K562 (cell line): ENCODE data around the gene STX18. TPM values are rescaled to one million over a fixed set of nuclear protein-coding genes. Genes with fewer than 3 reads are reported as not detected.

Experiments used
- ATAC-seq: fragments of 200-7000 bp; cut with Tn5 transposase; 3 replicates; pipeline ENCODE4 v1.9.1; 2020; ENCODE audit warnings: moderate library complexity
- BruUV-seq: library from RNA; stranded (reverse); fragments of 400-500 nt; replicated peaks from 2 replicates; lab custom pipeline; 2021; lab: Mats Ljungman, UMichigan
- CTCF ChIA-PET: fragments of 300-600 bp; formaldehyde crosslinking; extraction: SDS; loops from one replicate; lab custom pipeline; 2021; ENCODE audit warnings: low intra/inter-chr PET ratio; lab: Yijun Ruan, JAX
- POLR2A ChIA-PET: fragments of 300-600, 350-650 bp; sonication (Branson Sonifier 250); formaldehyde crosslinking; extraction: SDS; loops from one replicate; lab custom pipeline; 2021; ENCODE audit warnings: antibody characterized with exemption, inconsistent platforms; lab: Yijun Ruan, JAX
- DNase-seq, 4 experiments: peaks; one replicate each; pipeline versions ENCODE4 v3.0.0 to v3.0.0-alpha.2; 2011 to 2018; ENCODE audit warnings: low spot score in 3 of 4, mixed read lengths in 3 of 4; ENCODE audit errors: extremely low read depth in 1 of 4
- FAIRE-seq: peaks from 2 replicates; lab custom pipeline; 2011; peaks lifted over from hg19 to GRCh38; lab: Jason Lieb, UNC
- H2AFZ ChIP-seq: 2 replicates; pipeline ENCODE4 v1.6.0; 2011; ENCODE audit warnings: low read depth, low read length, control low read depth, inconsistent platforms
- H3K27ac ChIP-seq: fragments of 200-600 bp; 3 replicates; pipeline ENCODE4 v1.8.0; 2011; ENCODE audit warnings: low read depth, mild to moderate bottlenecking, control low read depth, inconsistent platforms, low read length, moderate library complexity, mixed read lengths; ENCODE audit errors: extremely low read depth
- H3K27me3 ChIP-seq, 2 experiments: fragments of 300-600 bp in 1 of 2; 2 replicates in 1 of 2; 3 replicates in 1 of 2; pipeline versions ENCODE4 v1.6.0 to v1.8.0; 2011; ENCODE audit warnings: inconsistent platforms in 2 of 2, low read length in 2 of 2, mild to moderate bottlenecking in 1 of 2, mixed read lengths in 1 of 2, moderate library complexity in 1 of 2; ENCODE audit not compliant: control insufficient read depth in 2 of 2, insufficient read depth in 2 of 2
- H3K36me3 ChIP-seq: fragments of 300-600 bp; 3 replicates; pipeline ENCODE4 v1.8.0; 2011; ENCODE audit warnings: mild to moderate bottlenecking, low read length, inconsistent platforms; ENCODE audit not compliant: control insufficient read depth, insufficient read depth
- H3K4me1 ChIP-seq, 2 experiments: fragments of 200-600 bp in 1 of 2; replicated peaks in 1 of 2; 2 replicates in 1 of 2; 3 replicates in 1 of 2; pipeline versions ENCODE4 v1.5.1 to v1.8.0; 2011; ENCODE audit warnings: inconsistent platforms in 2 of 2, low read length in 2 of 2, mild to moderate bottlenecking in 1 of 2, mixed read lengths in 1 of 2, moderate library complexity in 1 of 2; ENCODE audit not compliant: control insufficient read depth in 2 of 2, insufficient read depth in 2 of 2
- H3K4me2 ChIP-seq: 2 replicates; pipeline ENCODE4 v1.6.1; 2011; ENCODE audit warnings: low read length, control low read depth, inconsistent platforms, mixed read lengths; ENCODE audit not compliant: insufficient read depth
- H3K4me3 ChIP-seq: fragments of 200-600 bp; sonication (generic), shearing (Covaris generic); 2 replicates; pipeline ENCODE4 v1.5.1; 2016; ENCODE audit warnings: control low read depth, inconsistent platforms
- H3K79me2 ChIP-seq: fragments of 200-600 bp; 3 replicates; pipeline ENCODE4 v1.8.0; 2011; ENCODE audit warnings: low read length, inconsistent platforms; ENCODE audit not compliant: control insufficient read depth, insufficient read depth
- H3K9ac ChIP-seq, 2 experiments: 2 replicates each; pipeline versions ENCODE4 v1.6.0 to v1.6.1; 2011; ENCODE audit warnings: low read depth in 2 of 2, low read length in 2 of 2, control low read depth in 1 of 2, inconsistent platforms in 1 of 2, mild to moderate bottlenecking in 1 of 2, mixed read lengths in 1 of 2; ENCODE audit not compliant: insufficient read depth in 1 of 2
- H3K9me1 ChIP-seq: one replicate; pipeline ENCODE4 v1.6.0; 2011; ENCODE audit warnings: inconsistent platforms, mild to moderate bottlenecking, low read length, moderate library complexity; ENCODE audit not compliant: control insufficient read depth, insufficient read depth
- H3K9me3 ChIP-seq: replicated peaks from 2 replicates; pipeline ENCODE4 v1.5.1; 2011; ENCODE audit warnings: low read depth, low read length, inconsistent platforms; ENCODE audit not compliant: control insufficient read depth, insufficient read depth
- H4K20me1 ChIP-seq: replicated peaks from 2 replicates; pipeline ENCODE4 v1.6.1; 2011; ENCODE audit warnings: low read length, inconsistent platforms, mixed read lengths; ENCODE audit not compliant: control insufficient read depth, insufficient read depth
- SOX6 ChIP-seq: fragments of 450-650 bp; IDR thresholded peaks from 2 replicates; pipeline ENCODE4 v1.6.1; 2014; ENCODE audit warnings: mild to moderate bottlenecking
- ZBTB40 ChIP-seq, 2 experiments: fragments of 450-650 bp in 1 of 2; sonication (generic) in 1 of 2; formaldehyde crosslinking in 1 of 2; IDR thresholded peaks; 2 replicates each; pipeline versions ENCODE4 v1.7.1 to v1.9.0; 2016 to 2022; ENCODE audit warnings: inconsistent platforms in 1 of 2, mild to moderate bottlenecking in 1 of 2, missing genetic modification reagents in 1 of 2
- ZNF134 ChIP-seq: fragments of 250-450 bp; sonication (Bioruptor Pico); conservative IDR thresholded peaks from 2 replicates; pipeline ENCODE4 v1.4.0; 2020
- WGBS: fragments of 100-300 bp; shearing (Covaris generic); methylation state at CpG from one replicate; pipeline ENCODE4 v1.1.6; 2016; ENCODE audit warnings: low coverage, mixed read lengths; ENCODE audit not compliant: insufficient coverage; ENCODE audit errors: missing lambda C conversion rate; 5-methylcytosine and 5-hydroxymethylcytosine counted together
- in situ Hi-C: fragments of 300-500 bp; cut with MboI; formaldehyde crosslinking; loops from 4 replicates; pipeline ENCODE4 v1.15.0; 2018; ENCODE audit warnings: inconsistent platforms, mixed read lengths
- intact Hi-C: fragments of 100-400 bp; cut with micrococcal nuclease; formaldehyde crosslinking; loops from 2 replicates; pipeline ENCODE4 v1.14.2; 2022
- polyA plus RNA-seq, 8 experiments: library from polyadenylated mRNA; depleted of rRNA in 4 of 8; stranded (reverse) in 5 of 8; unstranded in 3 of 8; fragments of >200 nt; fragmentation: Nextera tagmentation in 2 of 8; fragmentation: Illumina TruSeq in 1 of 8; extraction: Ambion mirVana in 2 of 8; extraction: Trizol in 1 of 8; gene quantifications; 2 replicates each; pipeline versions ENCODE4 v1.2.1 to v1.2.3, GENCODE V29; 2011 to 2014; ENCODE audit warnings: inconsistent platforms in 1 of 8, missing spikeins in 1 of 8
- total RNA-seq, 7 experiments: library from RNA; depleted of rRNA in 6 of 7; stranded (reverse); fragments of >200 nt in 6 of 7; fragmentation: Illumina TruSeq in 2 of 7; extraction: Trizol in 2 of 7; gene quantifications; 2 replicates each; pipeline versions ENCODE4 v1.2.1 to v1.2.3, GENCODE V29; 2011 to 2021; ENCODE audit warnings: low replicate concordance in 1 of 7
- TF ChIP-seq, protein P1 (sequence below): fragments of 250-450 bp; sonication (Bioruptor Pico); IDR thresholded peaks from 2 replicates; pipeline ENCODE4 v1.6.1; 2021; ENCODE audit warnings: mild to moderate bottlenecking

STX18 gene
- total and polyA plus RNA-seq, 9 of the 15 experiments (the other 6 are each of a cell fraction or from before 2014, with no cell fraction given): 6.2 to 41.7 (median 22.7) TPM

DNA sequence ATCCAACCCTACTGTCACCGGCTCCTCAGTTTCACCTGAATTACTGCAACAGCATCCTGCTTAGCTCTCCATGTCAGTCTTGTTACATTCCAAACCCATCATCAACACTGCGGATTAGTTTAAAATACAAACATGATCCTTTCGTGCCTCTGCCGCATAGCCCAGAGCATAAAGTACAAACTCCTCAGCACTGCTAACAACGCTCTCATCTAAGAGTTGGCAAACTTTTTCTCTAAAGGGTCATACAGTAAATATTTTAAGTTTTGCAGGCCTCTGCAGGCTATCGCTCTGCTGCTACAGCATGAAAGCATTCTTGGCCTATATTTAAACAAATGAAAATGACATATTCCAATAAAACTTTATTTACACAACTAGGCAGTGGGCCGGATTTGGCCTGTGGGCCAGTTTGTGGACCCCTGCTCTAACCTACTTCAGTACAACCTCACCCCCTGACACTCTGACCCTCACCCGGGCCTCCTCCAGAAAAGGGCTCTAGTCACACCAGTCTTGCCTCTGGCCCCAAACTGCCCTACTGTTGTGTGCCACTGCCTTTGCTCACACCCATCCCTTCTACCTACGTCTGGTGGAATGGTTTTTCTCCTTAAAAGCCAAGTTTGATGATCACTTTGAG is 7.2 kb downstream of the STX18 start:
- Histone ChIP-seq H3K4me3 (no peak overlapping the region), H3K4me2 (no peak overlapping the region)

More for the DNA sequence above, 7.2 kb downstream of the STX18 start:
- 90% methylated on average over 9 of the region's 9 CpGs for WGBS
- CTCF ChIA-PET: no interaction called here
- FAIRE-seq (no peak), ATAC-seq (no peak)
- Histone ChIP-seq H3K9ac (no peak overlapping the region), H4K20me1 (peaks cover 25% of the 10 kb centered on the region), H3K9me1 (no peaks in the 10 kb centered on the region)
- no peak for TF ChIP-seq ZNF134 (CRISPR knock-in tag)
- TF ChIP-seq, protein P1, sequence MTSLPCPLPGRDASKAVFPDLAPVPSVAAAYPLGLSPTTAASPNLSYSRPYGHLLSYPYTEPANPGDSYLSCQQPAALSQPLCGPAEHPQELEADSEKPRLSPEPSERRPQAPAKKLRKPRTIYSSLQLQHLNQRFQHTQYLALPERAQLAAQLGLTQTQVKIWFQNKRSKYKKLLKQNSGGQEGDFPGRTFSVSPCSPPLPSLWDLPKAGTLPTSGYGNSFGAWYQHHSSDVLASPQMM (CRISPR knock-in tag): no peak
- TF ChIP-seq SOX6: no peak
- peak; percentile 79 for TF ChIP-seq ZBTB40 (IDR thresholded peaks at IDR 0.05)
- no peak for TF ChIP-seq ZBTB40 (CRISPR knock-in tag; IDR thresholded peaks at IDR 0.05)
- TF ChIP-seq, all 486 proteins: peak for 1
- Histone ChIP-seq H3K27ac (no peak overlapping the region), H3K36me3 (no peaks in the 10 kb centered on the region), H3K27me3 (no peaks in the 10 kb centered on the region), H3K4me1 (peaks cover 0 to 17% of the 10 kb centered on the region in 2 experiments; a peak in 2 of 5 replicates), H3K79me2 (peaks cover 28% of the 10 kb centered on the region), H2AFZ (no peak overlapping the region), H3K9me3 (no peaks in the 10 kb centered on the region)
- BruUV-seq: no TSS peak
- POLR2A ChIA-PET: interaction anchor here (1.0 to 2.5 kb wide), 2 partner anchors 8 to 21 kb away, joined by 5 to 9 read pairs; partner anchors contain the start of gene STX18
- in situ Hi-C loops: no loop called here
- intact Hi-C loops: no loop called here
- no peak for DNase-seq
